K562 (cell line): ENCODE measurements around the gene FBXL13. TPM values are rescaled to one million over a fixed set of nuclear protein-coding genes. Genes with fewer than 3 reads are reported as not detected.

Experiments
- ARID4B ChIP-seq: sonication (generic); formaldehyde crosslinking; IDR thresholded peaks from 2 replicates; pipeline ENCODE4 v1.8.0; 2022; ENCODE audit warnings: mild to moderate bottlenecking, missing genetic modification reagents
- BCOR ChIP-seq: fragments of 450-650 bp; IDR thresholded peaks from 2 replicates; pipeline ENCODE4 v1.6.1; 2016
- CBFA2T3 ChIP-seq: fragments of 450-650 bp; IDR thresholded peaks from 2 replicates; pipeline ENCODE4 v1.6.1; 2017
- CEBPG ChIP-seq, 3 experiments: fragments of 200-800 bp in 1 of 3; sonication (Bioruptor generic) in 1 of 3; sonication (generic) in 1 of 3; formaldehyde crosslinking in 1 of 3; IDR thresholded peaks in 2 of 3; conservative IDR thresholded peaks in 1 of 3; 2 replicates each; pipeline versions ENCODE4 v1.6.1 to v1.8.0; 2016 to 2022; ENCODE audit warnings: missing compliant biosample characterization in 2 of 3, missing genetic modification characterization in 2 of 3, mild to moderate bottlenecking in 1 of 3, missing genetic modification reagents in 1 of 3
- FIP1L1 ChIP-seq: fragments of 200-400 bp; formaldehyde crosslinking; IDR thresholded peaks from 2 replicates; pipeline ENCODE4 v1.6.1; 2018; ENCODE audit warnings: mild to moderate bottlenecking, low read depth, low read length; ENCODE audit not compliant: poor library complexity, severe bottlenecking
- GATA2 ChIP-seq: sonication (generic); formaldehyde crosslinking; IDR thresholded peaks from 2 replicates; pipeline ENCODE4 v1.4.0; 2020; ENCODE audit warnings: mild to moderate bottlenecking, missing genetic modification reagents
- HDAC1 ChIP-seq, 2 experiments: fragments of 450-650 bp; IDR thresholded peaks; 2 replicates each; pipeline ENCODE4 v1.6.1; 2016 to 2017; ENCODE audit warnings: inconsistent platforms in 1 of 2, mild to moderate bottlenecking in 1 of 2, moderate library complexity in 1 of 2
- HDAC2 ChIP-seq: fragments of 450-650 bp; IDR thresholded peaks from 2 replicates; pipeline ENCODE4 v1.6.1; 2016; ENCODE audit warnings: mild to moderate bottlenecking
- JUND ChIP-seq, 2 experiments: IDR thresholded peaks; 2 replicates in 1 of 2; 3 replicates in 1 of 2; pipeline ENCODE4 v1.6.1; 2011; ENCODE audit warnings: borderline replicate concordance in 2 of 2, low read depth in 2 of 2, low read length in 2 of 2, improper control_type of control experiment in 1 of 2, missing biosample characterization in 1 of 2, missing genetic modification characterization in 1 of 2, missing genetic modification reagents in 1 of 2
- NR2C1 ChIP-seq, 2 experiments: fragments of 450-650 bp; IDR thresholded peaks; 2 replicates each; pipeline ENCODE4 v1.6.1; 2017; ENCODE audit warnings: mild to moderate bottlenecking in 2 of 2, antibody characterized with exemption in 1 of 2, inconsistent platforms in 1 of 2, missing compliant biosample characterization in 1 of 2, missing genetic modification characterization in 1 of 2
- PHF8 ChIP-seq: fragments of 200-600 bp; sonication (generic); IDR thresholded peaks from 2 replicates; pipeline ENCODE4 v1.6.1; 2012; ENCODE audit warnings: mixed run types, mild to moderate bottlenecking, inconsistent platforms, low read length, moderate library complexity, borderline replicate concordance
- POLR2AphosphoS2 ChIP-seq: IDR thresholded peaks from 2 replicates; pipeline ENCODE4 v1.6.1; 2012; ENCODE audit warnings: low read length, improper control_type of control experiment
- PTBP1 ChIP-seq: fragments of 200-400 bp; formaldehyde crosslinking; IDR thresholded peaks from 2 replicates; pipeline ENCODE4 v1.6.1; 2017; ENCODE audit warnings: low read depth, low read length
- RNF2 ChIP-seq: sonication (generic); IDR thresholded peaks from 2 replicates; pipeline ENCODE4 v1.6.1; 2016
- RUNX1 ChIP-seq: sonication (generic); IDR thresholded peaks from 2 replicates; pipeline ENCODE4 v1.6.1; 2016; ENCODE audit warnings: antibody characterized with exemption, low read depth
- TAF1 ChIP-seq: IDR thresholded peaks from 2 replicates; pipeline ENCODE4 v1.6.1; 2011; ENCODE audit warnings: mild to moderate bottlenecking, low read length, moderate library complexity; ENCODE audit not compliant: insufficient read depth, control insufficient read depth, severe bottlenecking; ENCODE audit errors: extremely low read depth
- TAL1 ChIP-seq: fragments of 450-650 bp; IDR thresholded peaks from 2 replicates; pipeline ENCODE4 v1.6.1; 2016; ENCODE audit warnings: mild to moderate bottlenecking
- TBL1XR1 ChIP-seq, 2 experiments: IDR thresholded peaks; 2 replicates each; pipeline ENCODE4 v1.6.1; 2012; ENCODE audit warnings: improper control_type of control experiment in 2 of 2, low read length in 2 of 2, mild to moderate bottlenecking in 1 of 2
- WHSC1 ChIP-seq: IDR thresholded peaks from one replicate; pipeline ENCODE4 v1.6.1; 2012; ENCODE audit warnings: low read length, control low read depth, inconsistent platforms
- ZFP36 ChIP-seq: fragments of 150-350 bp; IDR thresholded peaks from 2 replicates; pipeline ENCODE4 v1.6.1; 2018; ENCODE audit warnings: low read length, low read depth; ENCODE audit not compliant: partially characterized antibody
- ZNF175 ChIP-seq: fragments of 200-800 bp; sonication (Bioruptor generic); IDR thresholded peaks from 2 replicates; pipeline ENCODE4 v1.6.1; 2016; ENCODE audit warnings: low read depth, mild to moderate bottlenecking, missing genetic modification characterization, missing compliant biosample characterization
- ZNF232 ChIP-seq: sonication (generic); formaldehyde crosslinking; IDR thresholded peaks from 2 replicates; pipeline ENCODE4 v1.8.0; 2022; ENCODE audit warnings: mild to moderate bottlenecking, missing genetic modification reagents
- ZNF707 ChIP-seq: fragments of 250-450 bp; sonication (Bioruptor Pico); conservative IDR thresholded peaks from 2 replicates; pipeline ENCODE4 v1.8.0; 2022; ENCODE audit warnings: inconsistent platforms, mild to moderate bottlenecking, moderate library complexity
- polyA plus RNA-seq, 8 experiments: library from polyadenylated mRNA; depleted of rRNA in 4 of 8; stranded (reverse) in 5 of 8; unstranded in 3 of 8; fragments of >200 nt; fragmentation: Nextera tagmentation in 2 of 8; fragmentation: Illumina TruSeq in 1 of 8; extraction: Ambion mirVana in 2 of 8; extraction: Trizol in 1 of 8; gene quantifications; 2 replicates each; pipeline versions ENCODE4 v1.2.1 to v1.2.3, GENCODE V29; 2011 to 2014; ENCODE audit warnings: inconsistent platforms in 1 of 8, missing spikeins in 1 of 8
- total RNA-seq, 7 experiments: library from RNA; depleted of rRNA in 6 of 7; stranded (reverse); fragments of >200 nt in 6 of 7; fragmentation: Illumina TruSeq in 2 of 7; extraction: Trizol in 2 of 7; gene quantifications; 2 replicates each; pipeline versions ENCODE4 v1.2.1 to v1.2.3, GENCODE V29; 2011 to 2021; ENCODE audit warnings: low replicate concordance in 1 of 7
- TF ChIP-seq, protein P1 (sequence below): sonication (generic); formaldehyde crosslinking; IDR thresholded peaks from 2 replicates; pipeline ENCODE4 v1.9.0; 2022; ENCODE audit warnings: mild to moderate bottlenecking, missing genetic modification reagents

Gene FBXL13
- total and polyA plus RNA-seq, 9 of the 15 experiments (the other 6 are each of a cell fraction or from before 2014, with no cell fraction given), result 16.3 to 55.0 (median 25.4) TPM

DNA sequence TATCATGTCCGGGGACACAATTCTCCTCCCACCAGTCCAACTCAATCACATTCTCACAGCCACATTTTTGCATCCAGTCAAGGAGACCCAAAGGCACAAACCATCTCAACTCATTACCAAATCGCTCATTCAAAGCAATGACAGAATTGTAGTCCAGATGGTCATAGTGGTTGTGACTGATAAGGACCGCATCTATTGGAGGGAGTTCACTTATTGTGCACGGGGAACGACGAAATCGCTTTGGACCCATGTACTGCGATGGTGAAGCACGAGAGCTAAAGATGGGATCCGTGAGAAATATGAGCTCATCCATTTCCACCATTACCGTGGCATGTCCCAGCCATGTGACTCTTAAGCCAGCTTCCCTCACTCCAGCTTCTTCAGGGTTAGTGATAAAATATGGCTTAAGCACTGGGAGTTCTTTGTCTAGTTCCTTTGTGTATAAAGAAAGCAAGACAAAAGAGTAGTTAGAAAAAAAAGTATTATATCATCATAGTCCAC, 45.2 kb upstream of the FBXL13 start (continued):
- TF ChIP-seq RUNX1 (peak; percentile 80; the same call in 1 of the 2 replicates), PTBP1 (0 out of 2 replicates have a peak, but pooled peaks have one; percentile 35), TAL1 (peak; percentile 97), NR2C1 (IDR thresholded peaks at IDR 0.05) (peak; percentile 8; the same call in 1 of the 2 replicates), NR2C1 (tag; IDR thresholded peaks at IDR 0.05) (no peak), POLR2AphosphoS2 (no peak), ZNF175 (peak; percentile 86; the same call in 1 of the 2 replicates), BCOR (peak; percentile 94), PHF8 (no peak), ZFP36 (no peak), HDAC1 (IDR thresholded peaks at IDR 0.05) (peak in 1 of 2 experiments; percentile 99; a peak in 3 of 4 replicates), HDAC2 (peak; percentile 100), FIP1L1 (no peak), ARID4B (CRISPR knock-in tag) (peak; percentile 57; the same call in 1 of the 2 replicates), WHSC1 (no peak), RNF2 (peak; percentile 96), TAF1 (peak; percentile 57), ZNF232 (CRISPR knock-in tag) (0 out of 2 replicates have a peak, but pooled peaks have one; percentile 52), CEBPG (CRISPR knock-in tag; IDR thresholded peaks at IDR 0.05) (peak; percentile 47; the same call in 1 of the 2 replicates), CEBPG (tag; conservative IDR thresholded peaks at IDR 0.05 in 1 of 2, IDR thresholded peaks at IDR 0.05 in 1 of 2) (peak in 1 of 2 experiments; percentile 78; a peak in 2 of 4 replicates), JUND (IDR thresholded peaks at IDR 0.05; ENCODE audit: borderline replicate concordance, low read depth, low read length) (peak; percentile 89), JUND (tag; IDR thresholded peaks at IDR 0.05; ENCODE audit: borderline replicate concordance, low read depth, low read length) (peak; percentile 97), CBFA2T3 (peak; percentile 99), TBL1XR1 (IDR thresholded peaks at IDR 0.05; ENCODE audit: low read length in 2 of 2) (peak; percentile 81 to 83; a peak in 3 of 4 replicates), ZNF707 (CRISPR knock-in tag) (no peak), GATA2 (CRISPR knock-in tag) (peak; percentile 96)
- TF ChIP-seq, protein P1, sequence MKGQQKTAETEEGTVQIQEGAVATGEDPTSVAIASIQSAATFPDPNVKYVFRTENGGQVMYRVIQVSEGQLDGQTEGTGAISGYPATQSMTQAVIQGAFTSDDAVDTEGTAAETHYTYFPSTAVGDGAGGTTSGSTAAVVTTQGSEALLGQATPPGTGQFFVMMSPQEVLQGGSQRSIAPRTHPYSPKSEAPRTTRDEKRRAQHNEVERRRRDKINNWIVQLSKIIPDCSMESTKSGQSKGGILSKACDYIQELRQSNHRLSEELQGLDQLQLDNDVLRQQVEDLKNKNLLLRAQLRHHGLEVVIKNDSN (CRISPR knock-in tag), result peak; percentile 84
